GM21529 (cell line): Measurements from ENCODE around the gene AHCYL1.
"Not testable (repeated sequence)": the region's sequence is repeated elsewhere in the genome, so short reads cannot be mapped to it uniquely, and the experiment has no call there.

Source experiments
- ATAC-seq: cut with Tn5 transposase; IDR thresholded peaks from one replicate; pipeline ENCODE4 v1.9.1; 2021; ENCODE audit not compliant: unreplicated experiment

The AHCYL1 gene

DNA sequence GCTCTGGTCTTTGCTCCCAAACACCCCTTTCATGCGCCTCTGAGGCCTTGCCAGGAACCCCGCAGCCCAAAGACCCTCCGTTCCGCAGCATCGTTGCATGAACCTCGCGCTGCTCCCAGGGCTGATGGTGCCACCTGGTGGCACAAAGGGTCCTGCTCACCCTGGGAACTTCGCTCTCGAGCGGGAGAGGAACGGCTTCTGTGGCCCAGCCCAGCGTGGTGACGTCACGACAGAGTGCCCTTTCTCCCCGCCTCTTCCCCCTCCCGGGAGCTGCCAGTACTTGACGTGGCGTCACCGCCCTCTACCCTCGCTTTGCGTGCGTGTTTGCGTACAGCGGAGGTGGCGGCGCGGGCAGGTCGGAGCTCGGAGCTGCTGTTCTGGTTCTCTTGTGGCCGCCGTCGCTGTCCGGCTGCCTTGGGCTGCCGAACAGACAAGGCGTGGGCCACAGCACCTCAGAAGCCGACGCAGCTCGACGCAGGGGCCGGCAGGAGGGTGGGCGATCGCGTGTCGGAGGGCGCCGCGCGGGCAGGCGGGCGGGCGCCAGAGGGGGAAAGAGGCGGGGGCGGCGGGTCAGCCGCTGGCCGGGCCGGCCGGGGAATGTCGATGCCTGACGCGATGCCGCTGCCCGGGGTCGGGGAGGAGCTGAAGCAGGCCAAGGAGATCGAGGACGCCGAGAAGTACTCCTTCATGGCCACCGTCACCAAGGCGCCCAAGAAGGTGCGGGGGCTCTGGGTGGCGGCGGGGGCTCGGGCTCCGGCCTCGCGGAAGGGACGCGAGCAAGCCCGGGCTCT, at the start of gene AHCYL1:
TSS of gene AHCYL1 (plus strand) at position 310 of the 791 bp plus-strand sequence. CDS start at position 598, 288 bp downstream.
- ATAC-seq: peak; percentile 98

DNA sequence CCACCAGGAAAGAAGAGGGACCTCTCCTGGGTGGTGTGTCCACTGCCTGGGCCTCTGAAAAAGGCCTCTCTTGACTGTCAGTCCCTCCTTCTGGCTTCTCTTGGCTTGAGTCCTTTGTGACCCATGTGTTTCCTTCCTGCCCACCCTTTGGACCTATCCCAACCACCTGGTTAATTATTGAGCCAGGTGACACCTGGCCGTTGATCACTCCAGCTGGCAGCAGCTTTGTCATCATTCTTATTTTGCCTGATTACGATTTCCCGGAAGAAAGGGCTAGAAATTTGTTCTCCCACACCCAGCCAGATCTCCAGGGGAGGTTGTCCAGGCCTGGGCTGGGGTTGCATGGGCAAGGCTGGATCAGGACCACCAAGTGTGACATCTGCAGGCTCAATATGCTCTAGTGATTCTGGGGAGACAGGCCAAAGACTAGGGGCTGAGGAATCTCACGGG, 49.1 kb upstream of the AHCYL1 start:
- ATAC-seq: no peak

- ATAC-seq: no peak
Observed at GRCh38 chr1:109937738-109938137, 46.8 kb upstream of the AHCYL1 start.

- ATAC-seq: no peak
Observed at GRCh38 chr1:109938556-109938955, 46.0 kb upstream of the AHCYL1 start.

DNA sequence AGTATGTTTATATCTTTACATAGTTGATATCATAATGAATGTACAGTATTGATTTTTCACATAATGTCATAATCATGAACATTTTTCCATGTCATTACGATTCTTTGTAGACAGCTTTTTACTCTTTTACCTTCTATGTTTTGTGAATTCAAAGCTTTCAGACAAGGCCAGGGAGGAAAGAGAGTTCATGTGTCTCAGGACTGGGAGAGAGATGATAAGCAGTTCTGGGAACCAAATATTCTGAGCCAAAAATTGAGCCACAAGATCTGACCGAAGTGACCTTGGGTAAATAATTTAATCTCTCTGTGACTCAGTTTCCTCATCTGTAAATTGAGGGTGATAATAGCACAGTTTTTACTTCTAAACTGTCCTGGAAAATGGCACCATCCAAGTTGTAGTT, 42.1 kb upstream of the AHCYL1 start:
- ATAC-seq: no peak

DNA sequence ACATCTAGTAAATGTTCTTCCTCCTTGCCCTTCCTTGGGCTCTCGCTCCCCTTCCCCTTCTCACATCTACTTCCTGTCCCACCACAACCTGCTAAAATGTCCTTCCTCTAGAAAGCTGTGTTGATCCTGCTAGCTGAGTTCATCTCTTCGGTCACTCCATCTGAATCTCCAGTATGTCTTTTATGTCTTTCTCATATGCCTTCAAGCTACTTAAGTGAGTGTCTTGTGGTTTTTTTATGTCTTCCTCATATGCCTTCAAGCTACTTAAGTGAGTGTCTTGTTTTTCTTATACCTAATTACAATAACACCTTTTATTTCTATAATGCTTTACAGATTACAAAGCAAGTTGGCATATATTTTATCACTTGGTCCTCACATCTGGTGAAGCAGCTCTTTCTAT, 40.0 kb upstream of the AHCYL1 start:
- ATAC-seq: no peak

DNA sequence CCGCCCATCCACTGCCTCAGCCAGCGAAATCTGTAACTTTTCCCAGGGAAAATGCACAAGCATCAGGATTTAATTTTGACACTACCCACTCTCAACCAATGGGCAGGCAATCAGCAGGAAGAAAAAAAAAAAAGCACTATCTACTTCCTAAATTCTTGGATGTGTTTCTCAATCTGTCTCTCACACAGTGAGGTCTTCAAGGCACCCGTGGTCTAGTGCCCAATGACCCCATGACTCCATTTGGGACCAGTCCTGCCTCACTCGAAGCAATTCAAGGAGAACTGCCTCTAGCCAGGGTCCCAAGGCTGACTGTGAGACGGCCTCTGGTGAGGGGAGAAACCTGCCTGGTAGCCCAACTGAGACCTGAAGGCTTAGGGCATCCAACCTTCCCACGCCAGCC, 38.1 kb upstream of the AHCYL1 start:
- ATAC-seq: no peak

GRCh38 chr1:109947582-109948284, 36.8 kb upstream of the AHCYL1 start:
- no peak for ATAC-seq

- no peak for ATAC-seq
Observed at GRCh38 chr1:109948285-109948630, 36.3 kb upstream of the AHCYL1 start.

DNA sequence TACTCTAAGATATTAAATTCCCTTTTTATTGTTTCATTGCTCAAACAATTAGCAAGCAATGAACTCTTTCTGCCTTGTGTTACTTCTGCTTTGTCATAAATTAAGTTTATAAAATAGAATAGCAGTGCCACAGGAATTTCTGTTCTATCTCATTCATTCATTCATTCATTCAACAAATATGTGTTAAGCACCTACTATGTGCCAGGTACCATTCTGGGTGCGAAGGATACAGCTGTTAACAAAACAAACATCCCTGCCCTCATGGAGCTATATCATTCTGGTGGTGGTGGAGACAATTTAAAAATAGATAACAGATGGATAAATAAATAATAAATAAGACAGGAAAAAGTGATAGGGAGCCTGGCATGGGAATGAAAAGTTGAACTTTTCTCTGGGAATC, 34.5 kb upstream of the AHCYL1 start:
- ATAC-seq: no peak

GRCh38 chr1:109950509-109950908, 34.1 kb upstream of the AHCYL1 start:
- ATAC-seq: no peak

DNA sequence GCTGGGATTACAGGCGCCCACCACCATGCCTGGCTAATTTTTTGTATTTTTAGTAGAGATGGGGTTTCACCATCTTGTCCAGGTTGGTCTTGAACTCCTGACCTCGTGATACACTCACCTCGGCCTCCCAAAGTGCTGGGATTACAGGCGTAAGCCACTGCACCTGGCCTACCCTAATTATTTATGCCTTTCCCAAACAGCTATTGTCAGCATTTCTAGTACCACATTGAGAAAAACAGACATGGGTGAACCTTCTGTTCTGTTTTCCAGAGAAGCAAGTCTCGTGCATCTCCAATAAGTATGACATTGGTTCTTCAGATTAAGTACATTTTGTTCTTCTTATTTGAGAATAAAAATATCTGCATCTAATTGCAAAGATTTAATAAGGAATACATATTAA, 33.1 kb upstream of the AHCYL1 start:
- not testable (repeated sequence) for ATAC-seq

- no peak for ATAC-seq
Observed at GRCh38 chr1:109954041-109954512, 30.5 kb upstream of the AHCYL1 start.

DNA sequence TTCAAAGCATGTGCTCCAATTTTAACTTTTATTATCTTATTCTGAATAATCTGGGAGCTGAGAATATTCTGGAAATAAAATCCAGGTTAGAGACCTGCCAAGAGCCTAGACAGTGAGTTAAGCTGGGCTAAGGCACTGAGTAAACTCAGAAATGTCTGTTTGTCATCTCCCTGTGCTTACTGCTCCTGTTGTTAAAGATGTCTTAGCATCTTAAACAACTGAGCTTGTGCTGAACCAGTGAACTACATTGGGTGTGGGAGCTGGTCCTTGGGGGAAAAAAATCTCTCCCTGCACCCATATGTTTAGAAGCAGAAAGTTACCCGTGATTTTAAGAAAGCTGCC, 25.0 kb upstream of the AHCYL1 start:
- no peak for ATAC-seq

DNA sequence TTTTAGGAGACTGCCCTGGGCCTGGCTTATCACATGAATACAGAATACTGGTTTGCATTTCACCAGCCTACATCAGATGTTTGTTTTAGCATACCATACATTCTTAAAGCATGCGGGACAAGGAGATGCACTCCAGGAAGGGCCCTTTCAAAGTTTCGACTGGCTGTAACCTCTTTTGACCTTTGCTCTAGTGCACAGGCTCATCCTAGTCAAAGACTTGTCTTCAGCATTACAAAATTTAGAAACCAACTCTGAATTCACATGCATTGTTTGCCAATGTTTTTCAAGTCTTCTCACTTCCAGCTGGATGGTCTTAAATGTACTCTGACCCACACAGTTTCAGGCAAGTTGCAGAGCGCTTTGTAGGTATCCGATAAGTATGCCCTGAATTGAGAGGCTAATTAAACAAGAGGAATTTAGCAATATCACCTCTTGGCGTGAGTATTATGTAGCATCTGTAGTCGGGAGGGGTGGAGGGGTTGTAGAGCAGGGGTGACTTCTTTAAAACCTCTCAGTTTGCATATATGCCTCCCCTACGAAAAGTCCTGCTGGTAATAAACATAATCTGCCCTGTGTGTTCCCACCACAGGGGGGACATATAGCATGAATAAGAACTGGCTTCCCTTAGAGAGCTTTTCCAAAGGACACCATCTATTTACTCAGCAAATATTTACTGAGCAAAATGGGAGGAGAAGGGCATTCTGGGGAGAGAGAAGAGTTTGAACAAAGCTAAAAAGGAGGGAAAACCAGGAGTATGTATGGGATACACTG, 24.4 kb upstream of the AHCYL1 start:
- ATAC-seq: no peak

- ATAC-seq: no peak
Observed at GRCh38 chr1:109960745-109961094, 23.8 kb upstream of the AHCYL1 start.

- no peak for ATAC-seq
Observed at GRCh38 chr1:109963864-109964263, 20.7 kb upstream of the AHCYL1 start.

- ATAC-seq: no peak
Observed at GRCh38 chr1:109969146-109969829, 15.3 kb upstream of the AHCYL1 start.

- ATAC-seq: no peak
Observed at GRCh38 chr1:109969907-109970306, 14.7 kb upstream of the AHCYL1 start.

DNA sequence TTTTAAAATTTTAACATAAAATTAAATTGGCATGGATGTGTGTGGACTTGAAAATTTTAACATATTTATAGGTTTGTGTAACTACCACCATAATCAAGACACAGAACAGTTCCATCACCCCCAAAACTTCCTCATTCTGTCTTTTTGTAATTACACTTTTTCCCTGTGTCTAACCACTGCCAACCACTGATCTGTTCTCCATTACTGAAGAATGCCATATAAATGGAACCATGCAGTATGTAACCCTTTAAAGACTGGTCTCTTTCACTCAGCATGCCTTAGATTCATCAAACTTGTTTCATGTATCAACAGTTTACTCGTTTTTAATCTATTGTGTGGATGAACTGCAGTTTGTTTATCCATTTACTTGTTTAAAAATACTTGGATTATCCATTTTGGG, 13.0 kb upstream of the AHCYL1 start:
- ATAC-seq: no peak

GRCh38 chr1:109974191-109974590, 10.4 kb upstream of the AHCYL1 start:
- ATAC-seq: no peak
